Tibial artery (tissue), 4 donors: ENCODE results near the gene IMP4.

Experiments used
- DNase-seq, 2 donors: peaks; one replicate each; pipeline ENCODE4 v3.0.0-alpha.2; 2019
- H3K27ac ChIP-seq, 2 donors: fragments of 200-600 bp; sonication (generic) in 1 of 2; 1 replicate in 1 of 2; 2 replicates in 1 of 2; pipeline ENCODE4 v1.5.1; 2018 to 2019; ENCODE audit warnings: mild to moderate bottlenecking in 1 of 2
- H3K27me3 ChIP-seq, 2 donors: fragments of 200-600 bp; sonication (generic) in 1 of 2; one replicate each; pipeline versions ENCODE4 v1.5.1 to v1.6.0; 2016 to 2019
- H3K36me3 ChIP-seq, 3 donors: fragments of 200-600 bp; sonication (generic) in 2 of 3; one replicate each; pipeline ENCODE4 v1.5.1; 2016 to 2019; ENCODE audit warnings: mild to moderate bottlenecking in 2 of 3
- H3K4me1 ChIP-seq, 4 donors: fragments of 200-600 bp; sonication (generic) in 2 of 4; 1 replicate in 3 of 4; 2 replicates in 1 of 4; pipeline ENCODE4 v1.5.1; 2016 to 2019
- H3K4me3 ChIP-seq, 2 donors: fragments of 200-600 bp; sonication (generic) in 1 of 2; 1 replicate in 1 of 2; 2 replicates in 1 of 2; pipeline ENCODE4 v1.5.1; 2018 to 2019; ENCODE audit warnings: mild to moderate bottlenecking in 2 of 2
- H3K9me3 ChIP-seq, 3 donors: fragments of 200-600 bp; sonication (generic) in 1 of 3; one replicate each; pipeline ENCODE4 v1.5.1; 2016 to 2019
- CTCF ChIP-seq, 2 experiments: fragments of 200-600 bp in 1 of 2; fragments of 450-650 bp in 1 of 2; IDR thresholded peaks; one replicate each; pipeline ENCODE4 v1.5.1; 2017 to 2019; ENCODE audit warnings: antibody characterized with exemption in 2 of 2, mild to moderate bottlenecking in 1 of 2, moderate library complexity in 1 of 2
- intact Hi-C: fragments of 100-400 bp; cut with DNase I; formaldehyde crosslinking; loops from one replicate; pipeline ENCODE4 v1.15.0; 2023; ENCODE audit warnings: low total_unique reads

The IMP4 gene

GRCh38 chr2:130342533-130343275 lies at the start of gene IMP4:
IMP4 (plus strand) TSS chr2:130342897; CDS start chr2:130342933, 36 bp downstream.
- Histone ChIP-seq H3K27ac (peak within 1 kb of the TSS; percentile 84 to 88), H3K36me3 (peaks cover 44 to 59% (median 51%) of the 10 kb centered on the region in 3 donors), H3K27me3 (no peaks in the 10 kb centered on the region), H3K4me1 (peaks cover 0 to 23% (median 13%) of the 10 kb centered on the region in 4 donors), H3K9me3 (no peaks in the 10 kb centered on the region), H3K4me3 (peak within 1 kb of the TSS; percentile 77 to 86)
- peak; percentile 5 to 13 for TF ChIP-seq CTCF (IDR thresholded peaks at IDR 0.05)
- intact Hi-C loops: loop anchor here (5.0 kb wide), 1 partner anchor 160 kb away; the partner anchor contains the start of genes MZT2B and SMPD4
- DNase-seq: peak; percentile 99

GRCh38 chr2:130300258-130300969 lies 42.3 kb upstream of the IMP4 start:
- H3K4me3 ChIP-seq: no peak overlapping the region
- no peaks in the 10 kb centered on the region for H3K36me3 ChIP-seq
- no peaks in the 10 kb centered on the region for H3K4me1 ChIP-seq
- H3K9me3 ChIP-seq: no peaks in the 10 kb centered on the region
- no peak overlapping the region for H3K27ac ChIP-seq
- TF ChIP-seq CTCF (IDR thresholded peaks at IDR 0.05): no peak
- intact Hi-C loops: no loop called here
- H3K27me3 ChIP-seq: peaks cover 0 to 6% of the 10 kb centered on the region in 2 donors
- no peak for DNase-seq

- no peak for TF ChIP-seq CTCF (IDR thresholded peaks at IDR 0.05)
- H3K4me3 ChIP-seq: no peak overlapping the region
- H3K27ac ChIP-seq: no peak overlapping the region
- DNase-seq: no peak
- no peaks in the 10 kb centered on the region for H3K9me3 ChIP-seq
- peaks cover 0 to 6% of the 10 kb centered on the region in 2 donors for H3K27me3 ChIP-seq
- H3K4me1 ChIP-seq: no peaks in the 10 kb centered on the region
- intact Hi-C loops: no loop called here
- no peaks in the 10 kb centered on the region for H3K36me3 ChIP-seq
Observed at GRCh38 chr2:130300970-130301348, 41.7 kb upstream of the IMP4 start.

GRCh38 chr2:130302164-130302886 lies 40.4 kb upstream of the IMP4 start:
- H3K4me3 ChIP-seq: no peak overlapping the region
- no peak for DNase-seq
- H3K36me3 ChIP-seq: no peaks in the 10 kb centered on the region
- H3K9me3 ChIP-seq: no peaks in the 10 kb centered on the region
- no peak for TF ChIP-seq CTCF (IDR thresholded peaks at IDR 0.05)
- peaks cover 0 to 6% of the 10 kb centered on the region in 2 donors for H3K27me3 ChIP-seq
- intact Hi-C loops: no loop called here
- no peaks in the 10 kb centered on the region for H3K4me1 ChIP-seq
- no peak overlapping the region for H3K27ac ChIP-seq

- Histone ChIP-seq H3K27me3 (peaks cover 0 to 6% of the 10 kb centered on the region in 2 donors), H3K4me1 (no peaks in the 10 kb centered on the region), H3K9me3 (no peaks in the 10 kb centered on the region), H3K27ac (no peak overlapping the region), H3K4me3 (no peak overlapping the region), H3K36me3 (no peaks in the 10 kb centered on the region)
- no peak for TF ChIP-seq CTCF (IDR thresholded peaks at IDR 0.05)
- intact Hi-C loops: no loop called here
- DNase-seq: no peak
Observed at GRCh38 chr2:130303169-130303568, 39.5 kb upstream of the IMP4 start.
